ENCODE data around the gene CACNG1. TPM values are rescaled to one million over a fixed set of nuclear protein-coding genes. Genes with fewer than 3 reads are reported as not detected.

The CACNG1 gene
- total RNA-seq, 1 experiment from 2014 or later: not detected

GRCh38 chr17:67013891-67014290 is 30.5 kb upstream of the CACNG1 start:
- Mint-ChIP-seq H3K36me3 (ENCODE audit: insufficient read depth in 1 of 3, low read depth in 3 of 3) (no peaks in the 10 kb centered on the region), H3K4me3 (no peak overlapping the region), H3K27me3 (ENCODE audit: low read depth) (no peaks in the 10 kb centered on the region; the same call in none of the 2 replicates), H3K4me1 (peaks cover 9 to 11% of the 10 kb centered on the region in 2 experiments), H3K27ac (no peak overlapping the region), H3K9me3 (no peaks in the 10 kb centered on the region)
- H3T11ph ChIP-seq (ENCODE audit: low read length): no peak overlapping the region
- no peak overlapping the region for H2AK5ac ChIP-seq (ENCODE audit: insufficient read length, low read length)
- H3K23ac ChIP-seq (ENCODE audit: insufficient read length, low read depth, low read length): no peak overlapping the region
- H2BK15ac ChIP-seq (ENCODE audit: low read depth, low read length): no peak overlapping the region
- H4K5ac ChIP-seq (ENCODE audit: insufficient read length, low read depth, low read length): no peak overlapping the region
- H3K14ac ChIP-seq (ENCODE audit: insufficient read depth, low read length): no peak overlapping the region
- no peak overlapping the region for H3K4me2 ChIP-seq (ENCODE audit: insufficient read depth, insufficient read length, low read length)
- H3K23me2 ChIP-seq (ENCODE audit: insufficient read length, low read depth, low read length, poor library complexity, severe bottlenecking): no peaks in the 10 kb centered on the region
- no peaks in the 10 kb centered on the region for H3K79me2 ChIP-seq (ENCODE audit: insufficient read depth, low read length)
- H3K9me3 ChIP-seq (ENCODE audit: control insufficient read depth, low read depth, low read length): no peaks in the 10 kb centered on the region
- H2BK120ac ChIP-seq (ENCODE audit: low read depth, low read length, poor library complexity, severe bottlenecking): no peak overlapping the region
- no peak overlapping the region for H4K91ac ChIP-seq (ENCODE audit: insufficient read length, low read depth, low read length)
- no peak overlapping the region for H2BK5ac ChIP-seq (ENCODE audit: insufficient read length, low read length)
- H2BK20ac ChIP-seq (ENCODE audit: low read depth, low read length, poor library complexity, severe bottlenecking): no peak overlapping the region
- H4K8ac ChIP-seq (replicated peaks; ENCODE audit: insufficient read length, low read depth, low read length): no peak overlapping the region
- H3K4me1 ChIP-seq (ENCODE audit: insufficient read depth, low read length): no peaks in the 10 kb centered on the region
- H3K79me1 ChIP-seq (ENCODE audit: insufficient read depth, low read depth, low read length, poor library complexity, severe bottlenecking): no peaks in the 10 kb centered on the region
- H3K18ac ChIP-seq (ENCODE audit: insufficient read length, low read depth, low read length): no peak overlapping the region
- no peak overlapping the region for H3K9ac ChIP-seq (ENCODE audit: extremely low read depth, insufficient read length, low read length)
- no peak overlapping the region for H3K4ac ChIP-seq (ENCODE audit: low read depth, low read length)
- no peak overlapping the region for H2BK12ac ChIP-seq (ENCODE audit: insufficient read length, low read depth, low read length)
- no peak overlapping the region for H2AFZ ChIP-seq (ENCODE audit: low read length)
- no peaks in the 10 kb centered on the region for H3K27me3 ChIP-seq (ENCODE audit: insufficient read depth, low read length)
- H3K27ac ChIP-seq (ENCODE audit: insufficient read length, low read depth, low read length): no peak overlapping the region
- H4K20me1 ChIP-seq (ENCODE audit: control insufficient read depth, insufficient read depth, insufficient read length): no peaks in the 10 kb centered on the region
- no peak for TF ChIP-seq CTCF (conservative IDR thresholded peaks at IDR 0.05)
- WGBS (ENCODE audit: extremely low coverage, insufficient read length, low lambda C conversion rate): no CpG with 5 or more reads among the region's 8 CpGs
- H3K56ac ChIP-seq (ENCODE audit: insufficient read length, low read depth, low read length): no peak overlapping the region
- no peak for DNase-seq

Data from H9 (cell line).